GM18499 (cell line): Measurements from ENCODE around the gene RAB3A.

Experiments
- ATAC-seq: cut with Tn5 transposase; IDR thresholded peaks from one replicate; pipeline ENCODE4 v1.9.1; 2021; ENCODE audit warnings: moderate number of reproducible peaks; ENCODE audit not compliant: insufficient read depth, unreplicated experiment

Gene RAB3A

GRCh38 chr19:18202778-18203407 lies 949 bp downstream of the RAB3A start:
- no peak for ATAC-seq

- ATAC-seq = no peak
These were observed 1.5 kb downstream of the RAB3A start for GRCh38 chr19:18202397-18202777.

GRCh38 chr19:18198374-18198773 lies 5.5 kb downstream of the RAB3A start:
- no peak for ATAC-seq

- ATAC-seq = no peak
These were observed 5.9 kb downstream of the RAB3A start for GRCh38 chr19:18197941-18198340.

GRCh38 chr19:18197306-18197705 lies 6.5 kb downstream of the RAB3A start:
- no peak for ATAC-seq

GRCh38 chr19:18196511-18196845 lies 7.4 kb downstream of the RAB3A start:
- no peak for ATAC-seq

GRCh38 chr19:18194554-18195238 lies 9.1 kb downstream of the RAB3A start:
- no peak for ATAC-seq

- ATAC-seq = no peak
These were observed 9.7 kb downstream of the RAB3A start for GRCh38 chr19:18194181-18194530.

- ATAC-seq = no peak
These were observed 10.3 kb downstream of the RAB3A start for GRCh38 chr19:18193388-18194180.

GRCh38 chr19:18192673-18193387 lies 11.0 kb downstream of the RAB3A start, which contains the start of gene MPV17L2:
MPV17L2 (plus strand) TSS chr19:18193218; CDS start chr19:18193282, 64 bp downstream.
- ATAC-seq = peak; percentile 66

- no peak for ATAC-seq
These were observed 12.2 kb downstream of the RAB3A start for GRCh38 chr19:18191640-18192062.

GRCh38 chr19:18190278-18190677 lies 13.6 kb downstream of the RAB3A start:
- no peak for ATAC-seq

GRCh38 chr19:18185538-18185937 lies 18.3 kb downstream of the RAB3A start:
- ATAC-seq = no peak

GRCh38 chr19:18183529-18183928 lies 20.3 kb downstream of the RAB3A start:
- ATAC-seq = no peak

GRCh38 chr19:18179957-18180356 lies 23.9 kb downstream of the RAB3A start:
- no peak for ATAC-seq

- ATAC-seq = no peak
These were observed 27.2 kb downstream of the RAB3A start for GRCh38 chr19:18176367-18177310.

- no peak for ATAC-seq
These were observed 28.9 kb downstream of the RAB3A start for GRCh38 chr19:18174983-18175382.

- peak; percentile 31 for ATAC-seq
These were observed 30.1 kb downstream of the RAB3A start, which contains the start of gene IFI30 for GRCh38 chr19:18173572-18174288. IFI30 (plus strand) TSS chr19:18173813; CDS start chr19:18173842, 29 bp downstream.

- ATAC-seq = no peak
These were observed 30.7 kb downstream of the RAB3A start for GRCh38 chr19:18173054-18173571.
